Smooth muscle cell (in vitro differentiated cells): Measurements from ENCODE around the gene ALDH16A1. TPM values are rescaled to one million over a fixed set of nuclear protein-coding genes. Genes with fewer than 3 reads are reported as not detected.
A peak's percentile ranks its signal among the peaks of the same experiment; 100 is the strongest.

ENCODE experiments used
- DNase-seq: peaks from one replicate; lab custom pipeline; 2025; ENCODE audit not compliant: unreplicated experiment; lab: John Stamatoyannopoulos, UW
- H2AFZ ChIP-seq: fragments of 200-600 bp; sonication (generic); 2 replicates; pipeline ENCODE4 v1.6.0; 2016; ENCODE audit warnings: antibody characterized with exemption, low read depth, mild to moderate bottlenecking
- H3F3A ChIP-seq: fragments of 200-600 bp; sonication (generic); 2 replicates; pipeline ENCODE4 v1.6.0; 2017; ENCODE audit warnings: antibody characterized with exemption, low read depth
- H3K27ac ChIP-seq: fragments of 200-600 bp; sonication (generic); 2 replicates; pipeline ENCODE4 v1.5.1; 2016; ENCODE audit warnings: low read depth, mild to moderate bottlenecking
- H3K27me3 ChIP-seq: fragments of 200-600 bp; sonication (generic); 2 replicates; pipeline ENCODE4 v1.6.1; 2016; ENCODE audit warnings: low read depth, mild to moderate bottlenecking
- H3K36me3 ChIP-seq: fragments of 200-600 bp; sonication (generic); 2 replicates; pipeline ENCODE4 v1.5.1; 2016; ENCODE audit warnings: low read depth
- H3K4me1 ChIP-seq: fragments of 200-600 bp; sonication (generic); 2 replicates; pipeline ENCODE4 v1.5.1; 2016; ENCODE audit warnings: low read depth
- H3K4me2 ChIP-seq: fragments of 200-600 bp; sonication (generic); 2 replicates; pipeline ENCODE4 v1.6.0; 2016; ENCODE audit warnings: mild to moderate bottlenecking
- H3K4me3 ChIP-seq: fragments of 200-600 bp; sonication (generic); 2 replicates; pipeline ENCODE4 v1.5.1; 2016; ENCODE audit warnings: mild to moderate bottlenecking
- H3K79me2 ChIP-seq: fragments of 200-600 bp; sonication (generic); 2 replicates; pipeline ENCODE4 v1.6.0; 2016; ENCODE audit warnings: low read depth, mild to moderate bottlenecking
- H3K9ac ChIP-seq: fragments of 200-600 bp; sonication (generic); 2 replicates; pipeline ENCODE4 v1.6.0; 2016; ENCODE audit warnings: low read depth
- H3K9me3 ChIP-seq: fragments of 200-600 bp; sonication (generic); replicated peaks from 2 replicates; pipeline ENCODE4 v1.5.1; 2016; ENCODE audit warnings: low read depth
- H4K20me1 ChIP-seq: fragments of 200-600 bp; sonication (generic); 2 replicates; pipeline ENCODE4 v1.6.0; 2016; ENCODE audit warnings: low read depth
- CTCF ChIP-seq: fragments of 200-600 bp; sonication (generic); IDR thresholded peaks from 2 replicates; pipeline ENCODE4 v1.5.1; 2017; ENCODE audit warnings: borderline replicate concordance, mild to moderate bottlenecking, antibody characterized with exemption; ENCODE audit not compliant: insufficient read depth, poor library complexity, severe bottlenecking
- WGBS: methylation state at CpG from one replicate; pipeline ENCODE4 v1.1.7; 2016; ENCODE audit warnings: low lambda C conversion rate; 5-methylcytosine and 5-hydroxymethylcytosine counted together
- polyA plus RNA-seq: library from polyadenylated mRNA; unstranded; fragments of >200 nt; fragmentation: Nextera tagmentation; extraction: Ambion mirVana; gene quantifications from 2 replicates; pipeline ENCODE4 v1.2.1, GENCODE V29; 2016
- total RNA-seq: library from RNA; depleted of rRNA; stranded (reverse); fragments of >200 nt; gene quantifications from 2 replicates; pipeline ENCODE4 v1.2.3, GENCODE V29; 2014

Gene ALDH16A1
- total and polyA plus RNA-seq, 2 experiments from 2014 or later: 10.5 to 24.6 TPM

- no peak for DNase-seq
- Histone ChIP-seq H3K9ac (no peak overlapping the region), H3K9me3 (no peaks in the 10 kb centered on the region), H3K36me3 (no peaks in the 10 kb centered on the region), H3K79me2 (no peaks in the 10 kb centered on the region), H3K27ac (no peak overlapping the region), H2AFZ (peak overlapping the region; percentile 49), H3K27me3 (peaks cover 100% of the 10 kb centered on the region), H3K4me1 (peaks cover 12% of the 10 kb centered on the region), H3F3A (no peaks in the 10 kb centered on the region), H4K20me1 (no peaks in the 10 kb centered on the region), H3K4me3 (peak overlapping the region; percentile 34), H3K4me2 (peak overlapping the region; percentile 84)
- WGBS: 2% methylated on average over 43 of the region's 45 CpGs
- TF ChIP-seq CTCF: no peak
Measured at GRCh38 chr19:49427855-49428546, 25.0 kb upstream of the ALDH16A1 start.

GRCh38 chr19:49428547-49429451 lies 24.2 kb upstream of the ALDH16A1 start:
- no peak for TF ChIP-seq CTCF
- 31% methylated on average over 14 of the region's 29 CpGs for WGBS
- H3K4me2 ChIP-seq: peak overlapping the region; percentile 84
- H3K36me3 ChIP-seq: no peaks in the 10 kb centered on the region
- no peaks in the 10 kb centered on the region for H3K9me3 ChIP-seq
- no peaks in the 10 kb centered on the region for H3K79me2 ChIP-seq
- no peak overlapping the region for H2AFZ ChIP-seq
- no peak overlapping the region for H3K9ac ChIP-seq
- no peak for DNase-seq
- H3K4me3 ChIP-seq: peak overlapping the region; percentile 34
- H3K27ac ChIP-seq: no peak overlapping the region
- peaks cover 100% of the 10 kb centered on the region for H3K27me3 ChIP-seq
- no peaks in the 10 kb centered on the region for H4K20me1 ChIP-seq
- H3F3A ChIP-seq: no peaks in the 10 kb centered on the region
- peaks cover 6% of the 10 kb centered on the region for H3K4me1 ChIP-seq

GRCh38 chr19:49430172-49430677 lies 22.8 kb upstream of the ALDH16A1 start:
- no peak overlapping the region for H3K4me2 ChIP-seq
- no peaks in the 10 kb centered on the region for H3K9me3 ChIP-seq
- H3K27ac ChIP-seq: no peak overlapping the region
- H3K4me3 ChIP-seq: no peak overlapping the region
- H3K36me3 ChIP-seq: no peaks in the 10 kb centered on the region
- H3F3A ChIP-seq: no peaks in the 10 kb centered on the region
- no peak overlapping the region for H3K9ac ChIP-seq
- H4K20me1 ChIP-seq: no peaks in the 10 kb centered on the region
- H3K79me2 ChIP-seq: no peaks in the 10 kb centered on the region
- WGBS: 83% methylated on average over 7 of the region's 9 CpGs
- H2AFZ ChIP-seq: no peak overlapping the region
- peaks cover 6% of the 10 kb centered on the region for H3K4me1 ChIP-seq
- TF ChIP-seq CTCF: no peak
- H3K27me3 ChIP-seq: peaks cover 100% of the 10 kb centered on the region
- DNase-seq: no peak
